Measurements from ENCODE around the gene FRS2. TPM values are rescaled to one million over a fixed set of nuclear protein-coding genes. Genes with fewer than 3 reads are reported as not detected.
A peak's percentile ranks its signal among the peaks of the same experiment; 100 is the strongest.

Gene FRS2
- total and polyA plus RNA-seq, 2 of the 4 experiments (the other 2 are of a cell fraction) = 12.4 to 58.3 TPM

- no peaks in the 10 kb centered on the region for H3K27me3 ChIP-seq (ENCODE audit: control insufficient read depth, insufficient read depth, low read length)
- H4K8ac ChIP-seq (ENCODE audit: low read depth in 2 of 2, low read length in 2 of 2) = peak overlapping the region in 1 of 2 experiments; percentile 35; a peak in 1 of 4 replicates
- H3K14ac ChIP-seq (replicated peaks; ENCODE audit: low read depth, low read length) = peak overlapping the region; percentile 52; the same call in 1 of the 2 replicates
- no peak overlapping the region for H3K4me3 ChIP-seq (ENCODE audit: insufficient read depth, low read depth, low read length)
- TF ChIP-seq CEBPB (IDR thresholded peaks at IDR 0.05; ENCODE audit: low read depth, low read length) (no peak), RAD21 (IDR thresholded peaks at IDR 0.05; ENCODE audit: low read length) (no peak), MAFK (IDR thresholded peaks at IDR 0.05; ENCODE audit: low read depth, low read length) (no peak), SMC3 (IDR thresholded peaks at IDR 0.05; ENCODE audit: low read depth, low read length) (no peak), NFE2L2 (IDR thresholded peaks at IDR 0.05; ENCODE audit: low read depth, low read length) (no peak), RFX5 (IDR thresholded peaks at IDR 0.05; ENCODE audit: low read depth, low read length) (no peak), USF2 (IDR thresholded peaks at IDR 0.05; ENCODE audit: low read depth, low read length) (no peak)
- no peak overlapping the region for H4K5ac ChIP-seq (ENCODE audit: low read depth, low read length)
- ATAC-seq (ENCODE audit: low read depth) (no peak), DNase-seq (no peak)
- no peak overlapping the region for H2BK5ac ChIP-seq (ENCODE audit: low read depth, low read length, poor library complexity, severe bottlenecking)
- dilution Hi-C loops (cut with HindIII; ENCODE audit: low sequenced_read_pairs, unreplicated experiment) = no loop called here
- 0 out of 3 replicates have a peak overlapping the region, but pooled peaks have one; percentile 34 for H2BK15ac ChIP-seq (ENCODE audit: low read depth, low read length)
- peaks cover 18% of the 10 kb centered on the region for H3K4me1 ChIP-seq (ENCODE audit: control insufficient read depth, insufficient read depth, low read length)
- intact Hi-C loops (cut with micrococcal nuclease) = no loop called here
- BruUV-seq (replicated peaks) = no TSS peak
- WGBS, 2 experiments (ENCODE audit: extremely low coverage in 2 of 2, insufficient read length in 1 of 2) = no CpG with 5 or more reads among the region's 2 CpGs
- ChIA-PET CTCF (no interaction called here), POLR2A (ENCODE audit: unreplicated experiment) (no interaction called here)
- H2BK120ac ChIP-seq (ENCODE audit: low read depth, low read length) = no peak overlapping the region
- no peaks in the 10 kb centered on the region for H3K9me3 ChIP-seq (ENCODE audit: control insufficient read depth, insufficient read depth, low read length)
- no peak overlapping the region; the same call in 1 of the 2 replicates for H3K4ac ChIP-seq (ENCODE audit: low read depth, low read length)
- no peak overlapping the region for H3K18ac ChIP-seq (ENCODE audit: low read depth, low read length)
- peaks cover 8% of the 10 kb centered on the region for H3K9me1 ChIP-seq (ENCODE audit: insufficient read depth, low read length)
- peak overlapping the region; percentile 8 for H2AFZ ChIP-seq (replicated peaks; ENCODE audit: low read length, poor library complexity)
- peak overlapping the region; percentile 62 for H2AK9ac ChIP-seq (replicated peaks; ENCODE audit: low read depth, low read length, poor library complexity)
- peaks cover 31% of the 10 kb centered on the region for H4K20me1 ChIP-seq (ENCODE audit: insufficient read depth, low read length)
- no peak overlapping the region for H3K9ac ChIP-seq (ENCODE audit: low read depth, low read length)
- H3K36me3 ChIP-seq (ENCODE audit: control insufficient read depth, insufficient read depth, low read length) = peaks cover 2% of the 10 kb centered on the region; the same call in 1 of the 2 replicates
- H3K4me2 ChIP-seq (ENCODE audit: low read depth, low read length) = no peak overlapping the region
- peak overlapping the region; percentile 35; the same call in 1 of the 2 replicates for H4K91ac ChIP-seq (ENCODE audit: insufficient read depth, low read depth, low read length)
- H3K56ac ChIP-seq (ENCODE audit: extremely low read depth, insufficient read depth, low read length) = no peak overlapping the region
- H3K23ac ChIP-seq (ENCODE audit: low read depth, low read length) = peak overlapping the region; percentile 31
- peaks cover 32 to 74% of the 10 kb centered on the region in 2 experiments for H3K79me1 ChIP-seq (ENCODE audit: low read depth in 1 of 2, low read length in 2 of 2)
- peak overlapping the region; percentile 55; the same call in 1 of the 2 replicates for H2BK20ac ChIP-seq (ENCODE audit: low read depth, low read length)
- H3K27ac ChIP-seq (ENCODE audit: insufficient read depth, low read length) = no peak overlapping the region
- in situ Hi-C loops (cut with MboI; ENCODE audit: low sequenced_read_pairs) = no loop called here
- peak overlapping the region; percentile 35; the same call in 1 of the 2 replicates for H2AK5ac ChIP-seq (ENCODE audit: low read depth, low read length)
Measured at GRCh38 chr12:69514111-69514510, 43.9 kb downstream of the FRS2 start.
